ENCODE results near the gene AR.
"Not testable (repeated sequence)": the region's sequence is repeated elsewhere in the genome, so short reads cannot be mapped to it uniquely, and the experiment has no call there.

Gene AR

GRCh38 chrX:67568769-67569168 is 24.9 kb downstream of the AR start:
- DNase-seq (ENCODE audit: low read depth) = no peak

DNA sequence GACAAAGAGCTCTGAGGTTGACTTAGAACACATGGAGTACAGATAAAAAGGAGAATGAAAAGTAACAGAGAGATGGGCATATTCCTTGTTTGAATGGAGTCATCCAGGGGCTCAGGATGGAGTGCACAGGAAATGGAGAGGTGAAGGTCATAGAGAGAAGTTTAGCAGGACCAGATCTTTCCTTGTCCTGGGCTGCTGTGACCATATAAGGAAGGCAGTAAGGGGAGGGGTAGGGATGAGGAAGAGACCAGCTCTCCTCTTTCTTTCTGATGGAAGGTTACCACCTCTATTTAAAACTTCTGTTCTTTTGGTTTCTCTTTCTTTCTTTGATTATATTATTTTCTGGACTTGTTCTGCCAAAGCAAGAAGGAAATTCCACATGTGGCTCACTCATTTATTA is 27.0 kb downstream of the AR start:
- no peak for DNase-seq (ENCODE audit: low read depth)

GRCh38 chrX:67574696-67575095 is 30.9 kb downstream of the AR start:
- no peak for DNase-seq (ENCODE audit: low read depth)

GRCh38 chrX:67582436-67582835 is 38.6 kb downstream of the AR start:
- DNase-seq (ENCODE audit: low read depth) = no peak

- DNase-seq (ENCODE audit: low read depth) = no peak
Measured at GRCh38 chrX:67583171-67583570, 39.4 kb downstream of the AR start.

DNA sequence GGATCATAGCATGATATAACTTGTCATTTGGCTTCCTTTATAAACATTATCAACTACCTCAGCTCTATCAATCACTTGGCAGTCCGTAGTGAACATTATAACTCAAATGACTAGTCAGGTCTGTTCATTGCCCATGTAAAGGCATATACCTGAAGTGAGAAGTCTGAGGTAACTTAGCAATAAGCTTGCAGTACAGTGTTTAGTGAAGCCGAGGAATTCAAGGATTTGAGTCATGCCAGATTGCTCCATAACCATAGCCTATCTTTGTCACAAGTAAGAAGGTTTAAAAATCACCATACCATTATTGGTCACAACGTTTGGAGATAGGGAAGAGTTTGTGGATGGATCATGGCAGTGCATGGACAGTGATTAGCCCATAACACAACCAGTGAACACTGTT is 41.6 kb downstream of the AR start:
- no peak for DNase-seq (ENCODE audit: low read depth)

DNA sequence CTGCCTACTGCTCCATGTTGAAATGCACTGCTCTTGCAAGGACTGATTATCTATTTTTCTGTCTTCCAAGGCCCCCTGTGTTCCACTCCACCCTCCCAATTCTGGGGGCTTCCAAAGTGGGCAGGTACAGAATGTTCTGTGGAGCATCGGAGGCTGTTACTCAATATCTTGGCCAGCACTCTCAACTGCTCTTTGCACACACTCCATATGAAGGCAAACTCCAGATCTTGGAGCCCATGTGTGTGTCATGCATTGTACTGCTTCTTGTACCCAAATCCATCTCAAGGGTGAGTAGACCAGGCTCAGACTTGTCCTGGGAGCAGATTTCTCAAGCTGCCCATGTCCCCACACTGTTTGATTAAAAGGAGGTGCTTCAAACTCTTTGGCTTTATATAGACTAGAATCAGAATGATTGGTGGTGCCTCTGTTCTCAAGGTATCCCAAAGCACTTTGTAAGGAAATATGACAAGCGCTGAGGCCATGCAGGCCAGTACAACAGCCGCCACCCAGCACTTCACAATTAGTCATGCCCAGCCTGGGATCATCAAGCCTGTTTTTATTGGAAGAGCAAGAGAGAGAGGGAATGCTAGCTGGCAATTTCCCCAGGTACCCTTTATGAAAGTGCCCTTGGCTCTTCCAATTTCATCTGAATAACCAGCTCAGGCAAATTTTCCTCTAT is 44.3 kb downstream of the AR start:
- DNase-seq (ENCODE audit: low read depth) = no peak

DNA sequence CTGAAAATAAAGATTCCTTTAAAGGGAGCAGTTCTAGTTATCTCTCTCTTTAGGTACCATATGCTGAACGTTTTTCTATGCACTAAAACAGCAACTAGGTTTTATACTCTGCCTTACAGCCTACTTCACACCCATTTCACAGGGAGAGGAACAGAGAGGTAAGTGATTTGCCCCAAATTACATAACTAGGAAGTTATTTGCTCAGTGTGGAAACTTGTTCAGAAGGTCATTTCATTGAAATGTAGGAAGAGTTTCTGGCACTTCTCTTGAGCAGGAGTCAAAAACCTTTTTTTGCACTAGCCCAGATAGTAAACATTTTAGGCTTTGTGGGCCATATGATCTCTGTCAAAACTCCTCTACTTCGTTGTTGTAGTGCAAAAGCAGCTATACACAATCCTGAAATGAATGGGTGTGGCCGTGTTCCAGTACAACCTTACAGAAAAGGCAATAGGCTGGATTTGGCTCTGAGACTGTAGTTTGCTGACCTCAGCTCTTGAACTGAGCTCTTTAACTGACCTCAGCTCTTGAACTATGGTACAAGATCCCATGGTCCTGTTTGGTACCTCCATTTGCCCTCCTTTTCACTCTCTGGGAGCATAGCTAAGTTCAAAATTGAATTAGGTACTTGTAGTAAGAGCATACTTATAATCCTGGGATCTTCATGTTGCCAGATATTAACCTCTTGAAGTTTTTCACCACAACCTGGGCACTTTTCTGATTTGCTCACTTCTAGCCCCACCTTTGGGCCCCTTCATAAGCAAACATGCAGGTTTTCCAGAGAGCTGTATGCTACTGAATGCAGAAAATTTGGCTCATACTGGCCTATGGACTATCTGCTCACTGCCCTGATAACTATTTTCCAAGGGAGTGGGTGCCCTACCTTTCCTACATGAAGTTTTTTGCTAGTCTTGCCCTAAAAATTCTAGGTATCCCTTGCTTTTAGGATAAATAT is 53.3 kb downstream of the AR start:
- no peak for DNase-seq (ENCODE audit: low read depth)

DNA sequence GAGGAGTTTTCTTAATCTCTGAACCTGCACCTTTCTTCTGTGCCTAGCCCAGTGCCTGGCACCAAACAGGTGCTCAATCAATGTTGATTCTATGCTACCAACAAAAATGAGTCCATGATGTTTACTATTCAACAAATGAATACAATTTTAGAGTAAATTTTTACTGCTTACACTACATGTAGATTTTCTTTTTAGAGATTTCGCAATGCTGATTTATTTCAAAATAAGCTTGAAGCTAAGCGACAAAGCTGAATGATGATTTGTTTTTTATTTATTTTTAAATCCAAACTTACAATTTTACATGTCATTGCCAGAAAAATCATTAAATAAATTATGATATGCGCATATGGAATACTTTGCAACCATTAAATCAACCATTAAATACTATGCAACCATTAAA is 55.7 kb downstream of the AR start:
- DNase-seq (ENCODE audit: low read depth) = no peak

GRCh38 chrX:67601771-67602170 is 58.0 kb downstream of the AR start:
- no peak for DNase-seq (ENCODE audit: low read depth)

GRCh38 chrX:67604979-67605703 is 61.3 kb downstream of the AR start:
- no peak for DNase-seq (ENCODE audit: low read depth)

DNA sequence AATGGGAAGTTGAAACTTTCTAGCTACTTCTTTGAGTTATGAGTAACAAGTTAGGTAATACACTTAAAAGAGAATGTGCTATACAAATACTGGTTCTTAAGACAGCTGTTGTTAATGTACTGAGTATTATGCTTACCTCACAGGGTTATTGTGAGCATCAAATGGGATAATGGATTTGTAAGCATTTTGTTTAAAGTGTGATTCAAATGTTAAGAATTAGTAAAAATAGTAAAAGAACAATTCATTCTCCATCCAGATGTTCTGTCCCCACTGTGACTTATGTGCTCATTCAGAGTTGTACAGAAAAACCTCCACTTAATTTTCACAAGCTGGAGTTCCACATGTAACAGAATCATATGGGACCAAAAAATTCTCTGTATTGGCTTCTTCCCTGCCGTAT is 63.6 kb downstream of the AR start:
- DNase-seq (ENCODE audit: low read depth) = no peak

- no peak for DNase-seq (ENCODE audit: low read depth)
Measured at GRCh38 chrX:67610282-67610681, 66.5 kb downstream of the AR start.

- no peak for DNase-seq (ENCODE audit: low read depth)
Measured at GRCh38 chrX:67612231-67612630, 68.4 kb downstream of the AR start.

DNA sequence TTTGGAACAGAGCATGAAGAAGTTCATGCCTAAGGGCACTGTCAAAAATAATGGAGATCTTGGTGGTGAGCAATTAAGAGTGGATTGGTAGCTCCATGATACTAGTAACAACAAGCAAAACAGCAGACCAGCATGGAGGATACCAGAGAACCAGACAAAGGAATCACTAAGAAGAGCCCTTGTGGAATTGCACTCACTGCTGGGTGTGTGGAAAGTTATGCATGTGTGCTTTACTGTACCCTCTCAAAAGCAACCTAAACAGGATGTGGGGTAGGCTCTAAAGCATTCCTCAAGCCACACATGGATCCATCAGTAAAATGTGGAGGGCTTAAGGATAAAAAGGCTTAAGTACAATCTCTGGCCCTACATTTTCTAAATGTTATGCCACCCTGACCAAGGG is 69.5 kb downstream of the AR start:
- no peak for DNase-seq (ENCODE audit: low read depth)

DNA sequence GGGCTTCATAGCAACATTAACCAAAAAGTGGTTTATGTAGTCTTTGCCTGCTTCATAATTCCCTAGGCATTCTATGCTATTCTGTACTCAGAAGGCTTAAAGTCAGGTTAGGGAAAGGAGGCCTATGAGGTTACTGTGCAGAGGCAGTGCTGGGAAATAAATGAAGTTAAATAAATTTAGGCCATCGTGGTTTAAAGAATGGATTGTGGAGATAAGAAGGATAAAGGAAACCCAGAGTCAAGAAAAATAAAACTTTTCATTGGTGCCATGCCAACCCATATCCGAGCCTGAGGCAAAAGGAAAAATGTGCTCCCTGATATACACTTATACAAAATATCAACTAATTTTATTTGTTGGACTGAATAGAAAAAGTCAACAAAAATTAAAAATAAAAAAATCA is 70.2 kb downstream of the AR start:
- DNase-seq (ENCODE audit: low read depth) = no peak

- no peak for DNase-seq (ENCODE audit: low read depth)
Measured at GRCh38 chrX:67614423-67614822, 70.6 kb downstream of the AR start.

GRCh38 chrX:67619253-67619652 is 75.4 kb downstream of the AR start:
- DNase-seq (ENCODE audit: low read depth) = no peak

DNA sequence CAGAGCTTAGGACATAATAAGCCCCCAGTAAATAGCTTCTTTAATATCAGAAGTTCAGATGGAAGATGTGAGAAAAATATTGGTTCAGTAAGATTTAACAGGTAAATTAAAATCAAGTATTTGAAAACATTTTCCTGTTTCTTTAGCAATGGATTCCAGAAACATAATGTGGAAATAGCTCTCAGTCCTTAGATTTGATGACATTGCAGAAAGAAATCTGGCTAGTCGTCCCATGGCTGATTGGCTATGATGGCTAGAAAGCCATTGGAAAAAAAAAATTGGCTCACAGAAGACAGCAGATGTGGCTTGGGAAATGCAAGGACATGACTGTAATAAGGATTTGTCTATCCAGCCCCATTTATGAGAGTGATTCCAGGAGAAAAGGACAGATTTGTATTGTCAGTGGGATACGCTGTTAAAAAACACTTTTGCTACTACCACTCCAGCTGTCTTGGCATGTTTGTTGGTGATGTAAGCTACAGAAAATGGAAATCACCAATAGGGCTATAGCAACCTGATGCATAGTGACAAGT is 78.3 kb downstream of the AR start:
- DNase-seq (ENCODE audit: low read depth) = no peak

GRCh38 chrX:67624325-67624724 is 80.5 kb downstream of the AR start:
- no peak for DNase-seq (ENCODE audit: low read depth)

- no peak for DNase-seq (ENCODE audit: low read depth)
Measured at GRCh38 chrX:67635424-67635823, 91.6 kb downstream of the AR start.

DNA sequence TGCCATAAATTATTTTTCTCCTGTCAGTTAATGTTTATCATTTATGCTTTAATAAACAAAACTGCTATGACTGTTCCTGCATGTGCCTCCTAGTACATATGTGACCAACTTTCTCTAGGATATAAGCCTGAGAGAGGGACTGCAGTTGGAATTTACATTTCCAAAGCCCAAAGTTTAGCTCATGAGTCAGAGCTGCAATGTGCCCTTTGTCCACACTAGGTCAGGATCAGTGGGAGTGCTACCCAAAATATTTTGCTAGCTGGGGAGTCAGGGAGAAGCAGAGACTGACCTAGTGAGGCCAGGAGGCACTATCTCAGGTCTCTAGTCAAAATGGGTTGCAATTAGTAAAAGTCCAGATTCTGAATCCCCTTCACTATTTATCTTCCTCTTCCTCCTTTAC is 92.7 kb downstream of the AR start:
- DNase-seq (ENCODE audit: low read depth) = no peak

GRCh38 chrX:67637293-67637692 is 93.5 kb downstream of the AR start:
- not testable (repeated sequence) for DNase-seq (ENCODE audit: low read depth)
